IPS DF 4.7 (cell line): ENCODE results near the gene ROBO3.

Source experiments
- DNase-seq: peaks from one replicate; pipeline ENCODE4 v3.0.0-alpha.2; 2013; ENCODE audit warnings: low spot score; ENCODE audit errors: extremely low read depth

Gene ROBO3

GRCh38 chr11:124892750-124893454, 27.7 kb downstream of the ROBO3 start:
- no peak for DNase-seq

- no peak for DNase-seq
Observed at GRCh38 chr11:124893781-124894401, 28.7 kb downstream of the ROBO3 start.

- DNase-seq, result no peak
Observed at GRCh38 chr11:124894606-124895430, 29.6 kb downstream of the ROBO3 start.

GRCh38 chr11:124895471-124895971, 30.3 kb downstream of the ROBO3 start:
- DNase-seq, result no peak

- DNase-seq, result no peak
Observed at GRCh38 chr11:124896071-124896750, 31.0 kb downstream of the ROBO3 start.

GRCh38 chr11:124896821-124897391, 31.7 kb downstream of the ROBO3 start:
- no peak for DNase-seq

- no peak for DNase-seq
Observed at GRCh38 chr11:124897674-124898262, 32.5 kb downstream of the ROBO3 start, which contains the start of gene ROBO4. Gene ROBO4 (minus strand): TSS chr11:124897865. CDS start chr11:124897795, 70 bp downstream.

GRCh38 chr11:124898263-124898680, 33.0 kb downstream of the ROBO3 start:
- no peak for DNase-seq

- no peak for DNase-seq
Observed at GRCh38 chr11:124898711-124899110, 33.5 kb downstream of the ROBO3 start.

GRCh38 chr11:124899383-124900145, 34.3 kb downstream of the ROBO3 start:
- no peak for DNase-seq

- no peak for DNase-seq
Observed at GRCh38 chr11:124900464-124900863, 35.2 kb downstream of the ROBO3 start.

- DNase-seq, result no peak
Observed at GRCh38 chr11:124902616-124903015, 37.4 kb downstream of the ROBO3 start.

GRCh38 chr11:124915541-124916369, 50.5 kb downstream of the ROBO3 start:
- DNase-seq, result no peak

GRCh38 chr11:124916370-124916710, 51.1 kb downstream of the ROBO3 start:
- DNase-seq, result no peak

GRCh38 chr11:124917115-124917637, 51.9 kb downstream of the ROBO3 start:
- DNase-seq, result no peak

GRCh38 chr11:124918950-124919349, 53.7 kb downstream of the ROBO3 start, which contains the start of gene HEPN1:
Gene HEPN1 (plus strand): TSS chr11:124919250.
- DNase-seq, result no peak

- DNase-seq, result no peak
Observed at GRCh38 chr11:124919898-124920297, 54.7 kb downstream of the ROBO3 start.

- no peak for DNase-seq
Observed at GRCh38 chr11:124920356-124920755, 55.1 kb downstream of the ROBO3 start.
